CD4-positive, CD25-positive, alpha-beta regulatory T cell (primary cell): ENCODE data around the gene WASF2. TPM values are rescaled to one million over a fixed set of nuclear protein-coding genes. Genes with fewer than 3 reads are reported as not detected.
A peak's percentile ranks its signal among the peaks of the same experiment; 100 is the strongest.
"Not testable (repeated sequence)": the region's sequence is repeated elsewhere in the genome, so short reads cannot be mapped to it uniquely, and the experiment has no call there.

Source experiments
- ATAC-seq, 2 donors: fragments of 150-1000 bp; cut with Tn5 transposase; one replicate each; pipeline ENCODE4 v1.10.0; 2021; ENCODE audit warnings: low read depth in 2 of 2, moderate number of reproducible peaks in 2 of 2, moderate library complexity in 1 of 2
- DNase-seq, 3 donors: peaks; one replicate each; pipeline versions ENCODE4 v3.0.0 to v3.0.0-alpha.2; 2012 to 2022; ENCODE audit warnings: mixed read lengths in 1 of 3
- H3K27ac ChIP-seq: one replicate; pipeline ENCODE4 v1.7.0; 2013; ENCODE audit warnings: mild to moderate bottlenecking, low read length; ENCODE audit not compliant: insufficient read depth, poor library complexity, severe bottlenecking
- H3K27me3 ChIP-seq: one replicate; pipeline ENCODE4 v1.7.0; 2013; ENCODE audit warnings: low read length; ENCODE audit not compliant: control insufficient read depth, insufficient read depth
- H3K36me3 ChIP-seq: one replicate; pipeline ENCODE4 v1.7.0; 2013; ENCODE audit warnings: mild to moderate bottlenecking, low read length, moderate library complexity; ENCODE audit not compliant: control insufficient read depth, insufficient read depth
- H3K4me1 ChIP-seq: 2 replicates; pipeline ENCODE4 v1.7.0; 2013; ENCODE audit warnings: mild to moderate bottlenecking, low read length; ENCODE audit not compliant: insufficient read depth, control insufficient read depth, poor library complexity, severe bottlenecking
- H3K4me3 ChIP-seq: one replicate; pipeline ENCODE4 v1.7.0; 2013; ENCODE audit warnings: low read depth, mild to moderate bottlenecking, low read length, moderate library complexity
- H3K9me3 ChIP-seq, 2 experiments: 1 replicate in 1 of 2; 2 replicates in 1 of 2; pipeline ENCODE4 v1.7.0; 2013; ENCODE audit warnings: low read length in 2 of 2, mild to moderate bottlenecking in 1 of 2, moderate library complexity in 1 of 2; ENCODE audit not compliant: control insufficient read depth in 2 of 2
- H3K27ac Mint-ChIP-seq, 3 donors: one replicate each; pipeline ENCODE4 v1.8.0; 2020 to 2022; ENCODE audit warnings: mild to moderate bottlenecking in 3 of 3, mixed read lengths in 3 of 3, moderate library complexity in 2 of 3
- H3K27me3 Mint-ChIP-seq: one replicate; pipeline ENCODE4 v1.8.0; 2022; ENCODE audit warnings: mild to moderate bottlenecking, mixed read lengths
- H3K36me3 Mint-ChIP-seq: one replicate; pipeline ENCODE4 v1.8.0; 2020; ENCODE audit warnings: mixed read lengths
- H3K4me1 Mint-ChIP-seq, 4 donors: one replicate each; pipeline ENCODE4 v1.8.0; 2020 to 2022; ENCODE audit warnings: mixed read lengths in 4 of 4, mild to moderate bottlenecking in 1 of 4
- H3K4me3 Mint-ChIP-seq, 4 donors: one replicate each; pipeline ENCODE4 v1.8.0; 2020 to 2022; ENCODE audit warnings: mild to moderate bottlenecking in 4 of 4, mixed read lengths in 4 of 4, moderate library complexity in 3 of 4
- H3K9me3 Mint-ChIP-seq, 7 donors: one replicate each; pipeline ENCODE4 v1.8.0; 2020 to 2022; ENCODE audit warnings: mixed read lengths in 7 of 7, mild to moderate bottlenecking in 3 of 7, moderate library complexity in 2 of 7
- polyA plus RNA-seq, 4 donors: library from polyadenylated mRNA; unstranded; fragments of 300-500 nt; fragmentation: Illumina TruSeq; gene quantifications; one replicate each; pipeline ENCODE4 v1.2.3, GENCODE V29; 2021
- total RNA-seq: library from RNA; stranded (reverse); gene quantifications from one replicate; pipeline ENCODE4 v1.2.3, GENCODE V29; 2022

Gene WASF2
- total and polyA plus RNA-seq, 5 donors from 2014 or later = 55.3 to 175 (median 67.0) TPM

DNA sequence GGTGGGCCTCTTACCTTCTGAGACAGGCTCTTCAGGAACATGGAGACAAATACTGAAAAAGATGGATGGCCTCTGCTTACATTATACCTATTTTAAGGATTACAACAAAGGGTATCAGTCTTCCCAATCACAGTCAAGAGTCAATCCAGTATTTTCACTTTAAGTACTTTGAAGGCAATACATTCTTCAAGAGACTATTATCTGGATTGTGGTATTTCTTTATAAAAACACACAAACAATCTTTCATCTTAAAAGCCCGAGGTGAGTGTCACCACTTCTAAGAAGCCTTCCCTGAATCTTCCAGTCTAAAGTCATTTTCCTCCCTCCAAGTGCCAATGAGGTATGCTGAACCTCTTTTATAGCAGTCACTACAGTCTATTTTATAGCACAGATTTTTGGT lies 45.3 kb downstream of the WASF2 start:
- no peaks in the 10 kb centered on the region for H3K27me3 Mint-ChIP-seq
- peak overlapping the region in 3 of 4 donors; percentile 1 to 82 (median 17) for H3K4me3 Mint-ChIP-seq
- Histone ChIP-seq H3K9me3 (no peaks in the 10 kb centered on the region), H3K27ac (peak overlapping the region; percentile 62), H3K4me1 (peaks cover 19% of the 10 kb centered on the region), H3K4me3 (peak overlapping the region; percentile 63), H3K27me3 (no peaks in the 10 kb centered on the region), H3K36me3 (peaks cover 7% of the 10 kb centered on the region)
- DNase-seq = no peak
- ATAC-seq = no peak
- H3K4me1 Mint-ChIP-seq = peaks cover 19 to 65% (median 39%) of the 10 kb centered on the region in 4 donors
- peak overlapping the region; percentile 72 to 84 (median 82) for H3K27ac Mint-ChIP-seq
- H3K9me3 Mint-ChIP-seq = peaks cover 0 to 1% (median 0%) of the 10 kb centered on the region in 7 donors
- peaks cover 23% of the 10 kb centered on the region for H3K36me3 Mint-ChIP-seq

DNA sequence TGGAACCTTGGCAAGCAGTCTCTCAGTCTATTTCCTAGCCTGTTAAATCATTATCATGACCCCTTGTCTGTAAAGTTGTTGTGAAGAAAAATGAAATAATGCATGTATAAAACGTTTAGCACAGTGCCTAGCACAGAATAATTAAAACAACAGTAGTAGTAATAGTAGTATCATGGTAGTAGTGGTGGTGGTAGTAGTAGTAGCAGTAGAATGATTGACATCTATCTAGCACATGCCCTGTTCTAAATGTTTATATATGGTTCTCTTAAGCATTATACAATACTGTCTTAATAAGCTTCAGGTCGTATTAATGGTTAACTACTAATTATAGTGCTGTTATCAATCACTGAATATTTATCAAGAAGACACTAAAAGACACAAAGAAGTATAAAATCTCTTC lies 50.8 kb downstream of the WASF2 start:
- Mint-ChIP-seq H3K4me3 (peak overlapping the region in 3 of 4 donors; percentile 46 to 61 (median 47)), H3K4me1 (peaks cover 27 to 73% (median 56%) of the 10 kb centered on the region in 4 donors), H3K27ac (peak overlapping the region; percentile 65 to 87 (median 69)), H3K9me3 (no peaks in the 10 kb centered on the region), H3K36me3 (peaks cover 10% of the 10 kb centered on the region), H3K27me3 (no peaks in the 10 kb centered on the region)
- Histone ChIP-seq H3K36me3 (peaks cover 7% of the 10 kb centered on the region), H3K27ac (peak overlapping the region; percentile 39), H3K4me3 (peak overlapping the region; percentile 82), H3K27me3 (no peaks in the 10 kb centered on the region), H3K4me1 (peaks cover 58% of the 10 kb centered on the region), H3K9me3 (no peaks in the 10 kb centered on the region)
- ATAC-seq (no peak), DNase-seq (no peak)

DNA sequence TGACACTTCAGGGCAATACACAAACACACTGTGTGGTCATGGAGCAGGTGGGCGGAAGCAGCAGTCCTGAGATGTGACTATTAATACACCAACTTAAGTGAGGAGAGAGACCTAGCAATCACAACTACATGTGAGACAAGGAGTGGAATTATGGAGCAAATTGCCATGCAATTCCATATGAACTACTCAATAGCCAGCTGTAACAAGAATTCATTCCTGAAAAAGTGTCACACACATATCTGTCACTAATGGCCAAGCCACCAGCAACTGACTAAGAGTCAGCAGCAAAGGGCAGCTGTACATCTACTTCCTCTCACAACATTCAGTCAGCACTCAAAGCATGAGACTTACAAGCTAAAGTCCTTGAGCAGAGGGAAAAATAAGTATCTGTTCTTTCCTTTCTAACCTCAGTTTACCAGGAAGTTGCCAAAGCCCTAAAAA lies 51.3 kb downstream of the WASF2 start:
- H3K27me3 Mint-ChIP-seq = no peaks in the 10 kb centered on the region

DNA sequence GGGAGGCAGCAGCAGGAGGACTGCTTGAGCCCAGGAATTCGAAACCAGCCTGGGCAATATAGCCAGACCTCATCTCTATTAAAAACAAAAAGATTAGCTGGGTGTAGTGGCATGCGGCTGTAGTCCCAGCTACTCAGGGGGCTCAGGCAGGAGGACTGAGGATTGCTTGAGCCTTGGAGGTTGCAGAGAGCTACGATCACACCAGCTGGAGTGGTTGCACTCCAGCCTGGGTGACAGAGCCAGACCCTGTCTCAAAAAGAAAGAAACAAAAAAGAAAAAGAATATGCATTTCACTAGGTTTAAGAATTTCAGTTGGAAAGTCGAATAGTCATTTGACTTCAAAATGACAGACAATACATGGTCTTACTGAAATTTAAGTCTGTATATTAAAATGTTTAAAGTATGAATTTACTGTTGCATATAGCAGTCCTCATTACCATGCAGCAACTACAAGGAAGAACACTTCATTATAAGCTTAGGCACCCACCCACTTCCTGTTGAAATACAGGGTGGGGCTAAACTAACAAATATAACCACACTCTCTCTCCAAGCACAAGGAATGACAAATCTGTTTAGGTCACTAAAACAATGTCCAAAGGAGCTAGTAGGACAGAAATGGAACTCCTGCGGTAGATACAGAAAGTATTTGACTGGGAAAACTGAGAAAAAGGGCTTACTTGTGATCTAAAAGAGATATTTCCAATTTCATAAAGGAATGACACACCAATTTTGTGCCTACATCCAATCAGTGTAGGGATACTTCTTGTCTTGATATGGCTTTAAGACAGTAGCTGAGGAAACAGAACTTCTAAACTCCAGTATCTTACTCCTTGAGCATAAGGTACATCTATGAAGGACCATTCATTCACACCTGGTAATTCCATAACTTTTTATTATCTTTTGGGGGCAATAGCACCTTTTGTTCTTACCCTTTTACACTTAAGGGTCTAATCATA lies 53.5 kb downstream of the WASF2 start:
- Histone ChIP-seq H3K27me3 (no peaks in the 10 kb centered on the region), H3K27ac (peak overlapping the region; percentile 69), H3K4me3 (peak overlapping the region; percentile 82), H3K36me3 (peaks cover 7% of the 10 kb centered on the region), H3K9me3 (no peaks in the 10 kb centered on the region), H3K4me1 (peaks cover 84% of the 10 kb centered on the region)
- Mint-ChIP-seq H3K36me3 (peaks cover 17% of the 10 kb centered on the region), H3K4me1 (peaks cover 38 to 92% (median 68%) of the 10 kb centered on the region in 4 donors), H3K27me3 (no peaks in the 10 kb centered on the region), H3K9me3 (no peaks in the 10 kb centered on the region), H3K27ac (peak overlapping the region; percentile 85 to 89 (median 87)), H3K4me3 (peak overlapping the region; percentile 68 to 86 (median 82))
- DNase-seq = peak in 2 of 3 donors; percentile 47 to 75
- peak; percentile 85 to 87 for ATAC-seq

More for the DNA sequence above, 51.3 kb downstream of the WASF2 start:
- peak overlapping the region; percentile 22 to 61 (median 46) for H3K4me3 Mint-ChIP-seq
- Histone ChIP-seq H3K9me3 (no peaks in the 10 kb centered on the region), H3K4me3 (peak overlapping the region; percentile 82), H3K4me1 (peaks cover 63% of the 10 kb centered on the region), H3K27me3 (no peaks in the 10 kb centered on the region), H3K36me3 (peaks cover 7% of the 10 kb centered on the region), H3K27ac (peak overlapping the region; percentile 69)
- peaks cover 13% of the 10 kb centered on the region for H3K36me3 Mint-ChIP-seq
- H3K4me1 Mint-ChIP-seq = peaks cover 31 to 75% (median 57%) of the 10 kb centered on the region in 4 donors
- ATAC-seq = peak in 1 of 2 donors; percentile 36
- no peaks in the 10 kb centered on the region for H3K9me3 Mint-ChIP-seq
- peak in 1 of 3 donors; percentile 49 for DNase-seq
- H3K27ac Mint-ChIP-seq = peak overlapping the region; percentile 39 to 87 (median 69)

DNA sequence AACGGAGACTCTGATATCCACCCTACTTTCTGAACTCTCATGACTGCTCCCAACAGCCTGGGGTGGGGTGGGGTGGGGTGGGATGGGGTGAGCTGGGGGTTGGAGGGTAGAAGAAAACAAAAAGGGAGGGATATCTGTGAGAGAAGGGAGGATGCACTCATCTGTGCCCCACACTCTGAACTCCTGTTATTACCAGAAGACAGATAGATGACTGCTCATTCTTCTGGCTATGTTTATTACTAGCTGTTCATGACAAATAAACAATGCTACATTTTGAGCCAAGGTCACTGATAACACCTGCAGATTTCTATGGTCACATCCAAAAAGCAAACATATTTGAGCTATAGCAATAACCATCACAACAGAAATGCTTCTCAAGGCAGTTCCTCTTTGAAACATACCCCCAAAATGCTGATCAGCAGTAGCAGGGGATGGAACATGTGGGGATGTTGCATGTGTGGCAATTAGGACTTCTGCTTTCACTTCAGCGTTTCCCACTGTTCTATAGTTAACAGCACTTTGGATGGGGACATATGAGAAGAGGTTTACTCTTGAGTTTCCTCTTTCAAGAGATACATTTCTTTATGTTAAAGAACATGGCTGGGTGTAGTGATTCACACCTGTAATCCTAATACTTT lies 54.3 kb downstream of the WASF2 start:
- ATAC-seq = no peak
- peaks cover 17% of the 10 kb centered on the region for H3K36me3 Mint-ChIP-seq
- Histone ChIP-seq H3K27me3 (no peaks in the 10 kb centered on the region), H3K4me3 (peak overlapping the region; percentile 82), H3K4me1 (peaks cover 92% of the 10 kb centered on the region), H3K36me3 (peaks cover 7% of the 10 kb centered on the region), H3K27ac (peak overlapping the region; percentile 69), H3K9me3 (no peaks in the 10 kb centered on the region)
- H3K9me3 Mint-ChIP-seq = no peaks in the 10 kb centered on the region
- H3K4me3 Mint-ChIP-seq = peak overlapping the region; percentile 68 to 86 (median 82)
- peak overlapping the region; percentile 85 to 89 (median 87) for H3K27ac Mint-ChIP-seq
- DNase-seq = no peak
- H3K27me3 Mint-ChIP-seq = no peaks in the 10 kb centered on the region
- peaks cover 46 to 95% (median 76%) of the 10 kb centered on the region in 4 donors for H3K4me1 Mint-ChIP-seq

DNA sequence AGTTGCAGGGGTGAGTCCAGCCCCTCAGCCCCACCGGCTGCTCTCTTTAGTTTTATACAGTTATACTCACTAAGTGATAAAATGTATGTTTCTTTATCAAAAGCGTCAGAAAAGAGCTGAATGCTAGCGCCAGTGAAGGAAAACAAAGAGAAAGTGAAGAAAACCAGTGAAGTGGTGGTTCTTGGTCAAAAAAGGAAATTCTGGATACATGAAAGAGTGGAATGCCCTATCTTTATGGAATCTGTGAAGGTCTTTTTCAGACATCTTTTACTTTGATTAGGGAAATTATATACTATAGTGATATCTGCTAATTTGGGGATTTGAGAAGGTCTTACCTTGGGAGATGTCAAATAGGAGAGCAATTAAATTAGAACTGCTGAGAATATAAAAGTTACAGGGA lies 56.3 kb downstream of the WASF2 start:
- Histone ChIP-seq H3K9me3 (no peaks in the 10 kb centered on the region), H3K27me3 (no peaks in the 10 kb centered on the region), H3K4me3 (no peak overlapping the region), H3K4me1 (peaks cover 100% of the 10 kb centered on the region), H3K27ac (peak overlapping the region; percentile 28), H3K36me3 (no peaks in the 10 kb centered on the region)
- H3K27ac Mint-ChIP-seq = peak overlapping the region in 2 of 3 donors; percentile 81 to 87
- H3K36me3 Mint-ChIP-seq = peaks cover 11% of the 10 kb centered on the region
- no peaks in the 10 kb centered on the region for H3K9me3 Mint-ChIP-seq
- H3K27me3 Mint-ChIP-seq = no peaks in the 10 kb centered on the region
- H3K4me1 Mint-ChIP-seq = peaks cover 40 to 93% (median 72%) of the 10 kb centered on the region in 4 donors
- ATAC-seq (no peak), DNase-seq (no peak)
- peak overlapping the region in 3 of 4 donors; percentile 54 to 66 (median 60) for H3K4me3 Mint-ChIP-seq

DNA sequence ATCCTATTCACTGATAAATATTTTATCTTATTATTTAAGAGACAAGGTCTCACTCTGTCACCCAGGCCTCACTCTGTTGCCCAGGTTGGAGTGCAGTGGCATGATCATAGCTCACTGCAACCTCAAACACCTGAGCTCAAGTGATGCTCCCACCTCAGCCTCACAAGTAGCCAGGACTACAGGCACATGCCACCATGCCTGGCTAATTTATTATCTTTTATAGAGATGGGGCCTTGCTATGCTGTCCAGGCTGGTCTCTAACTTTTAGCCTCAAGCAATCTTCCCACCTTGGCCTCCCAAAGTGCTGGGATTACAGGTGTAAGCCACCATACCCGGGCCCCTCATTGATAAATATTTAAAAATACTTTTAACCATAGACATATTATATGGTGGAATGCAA lies 57.2 kb downstream of the WASF2 start:
- peak overlapping the region; percentile 9 for H3K27ac ChIP-seq
- not testable (repeated sequence) for H3K27me3 Mint-ChIP-seq, H3K9me3 Mint-ChIP-seq

More for the DNA sequence above, 57.2 kb downstream of the WASF2 start:
- H3K4me1 ChIP-seq = peaks cover 100% of the 10 kb centered on the region
- Mint-ChIP-seq H3K4me3 (peak overlapping the region in 1 of 4 donors; percentile 49), H3K36me3 (peaks cover 13% of the 10 kb centered on the region), H3K27ac (peak overlapping the region; percentile 66 to 87 (median 81)), H3K4me1 (peaks cover 40 to 93% (median 71%) of the 10 kb centered on the region in 4 donors)
- H3K36me3 ChIP-seq, H3K27me3 ChIP-seq, DNase-seq, ATAC-seq, H3K9me3 ChIP-seq, H3K4me3 ChIP-seq: not testable (repeated sequence)
